GM12872 (cell line): ENCODE measurements around the gene ZNF326.
A peak's percentile ranks its signal among the peaks of the same experiment; 100 is the strongest.

Source experiments
- CTCF ChIP-seq: IDR thresholded peaks from 3 replicates; pipeline ENCODE4 v1.5.1; 2011; ENCODE audit warnings: low read depth, mild to moderate bottlenecking, low read length, moderate library complexity; ENCODE audit not compliant: insufficient read depth

ZNF326 gene

GRCh38 chr1:89995598-89996449, 914 bp downstream of the ZNF326 start:
- TF ChIP-seq CTCF = no peak

GRCh38 chr1:89996450-89997110, 1.7 kb downstream of the ZNF326 start:
- TF ChIP-seq CTCF = no peak

GRCh38 chr1:89998306-89998705, 3.4 kb downstream of the ZNF326 start:
- no peak for TF ChIP-seq CTCF

GRCh38 chr1:89999208-89999607, 4.3 kb downstream of the ZNF326 start:
- TF ChIP-seq CTCF = no peak

GRCh38 chr1:89999628-90000027, 4.7 kb downstream of the ZNF326 start:
- TF ChIP-seq CTCF = no peak

GRCh38 chr1:90000934-90001676, 6.2 kb downstream of the ZNF326 start:
- peak; percentile 39; the same call in 2 of the 3 replicates for TF ChIP-seq CTCF

GRCh38 chr1:90007979-90008404, 13.1 kb downstream of the ZNF326 start:
- TF ChIP-seq CTCF = no peak
